Occipital lobe (tissue), 2 donors: Measurements from ENCODE around the gene CD160. TPM values are rescaled to one million over a fixed set of nuclear protein-coding genes. Genes with fewer than 3 reads are reported as not detected.
"Not testable (repeated sequence)": the region's sequence is repeated elsewhere in the genome, so short reads cannot be mapped to it uniquely, and the experiment has no call there.

Experiments used
- DNase-seq: peaks from one replicate; lab custom pipeline; 2025; lab: John Stamatoyannopoulos, UW
- total RNA-seq: library from RNA; depleted of rRNA; stranded (reverse); fragments of >200 nt; gene quantifications from one replicate; pipeline ENCODE4 v1.2.3, GENCODE V29; 2014

The CD160 gene, protein sequence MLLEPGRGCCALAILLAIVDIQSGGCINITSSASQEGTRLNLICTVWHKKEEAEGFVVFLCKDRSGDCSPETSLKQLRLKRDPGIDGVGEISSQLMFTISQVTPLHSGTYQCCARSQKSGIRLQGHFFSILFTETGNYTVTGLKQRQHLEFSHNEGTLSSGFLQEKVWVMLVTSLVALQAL
- total RNA-seq: 0.16 TPM

DNA sequence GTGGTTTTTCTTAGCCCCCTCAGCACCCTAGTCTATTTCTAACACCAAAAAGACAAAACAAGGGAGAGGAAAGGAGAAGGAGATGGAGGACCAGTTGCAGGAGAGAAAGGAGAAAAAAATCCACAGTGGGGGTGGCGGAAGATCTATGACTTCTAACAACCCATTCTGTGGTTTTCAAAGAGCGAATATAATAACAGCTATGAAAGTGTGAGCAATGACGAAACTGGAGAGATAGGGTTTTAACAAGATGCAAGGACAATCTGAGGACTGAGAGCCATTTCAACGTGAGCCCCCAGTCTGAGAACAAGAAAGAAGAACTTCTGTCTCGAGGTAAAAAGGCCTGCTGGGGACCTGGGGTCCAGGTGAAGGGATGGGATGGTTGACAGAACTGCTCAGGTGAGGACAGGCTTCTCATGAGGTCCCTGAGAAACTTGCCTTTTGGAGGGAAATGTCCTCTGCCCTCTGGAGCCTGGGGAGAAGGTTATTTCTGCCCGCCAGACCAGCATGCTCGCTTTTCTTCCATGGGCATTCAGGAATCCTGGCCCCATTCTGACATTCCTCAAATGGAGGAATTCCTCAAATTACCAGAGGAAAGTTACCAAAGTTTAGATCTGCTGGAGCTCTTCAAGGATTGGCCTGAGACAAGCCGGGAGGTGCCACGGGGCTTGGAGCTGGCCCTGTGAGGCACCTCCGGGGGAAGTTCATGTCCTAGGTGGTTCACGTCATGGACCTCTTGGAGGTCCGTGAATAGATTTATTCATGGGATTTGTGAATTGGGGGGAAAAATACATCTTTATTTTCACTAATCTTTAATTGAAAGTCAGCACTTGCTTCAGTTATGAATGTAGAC lies at the start of gene CD160:
TSS of gene CD160 (plus strand) at position 270 of the 850 bp plus-strand sequence. CDS start 8,829 bp downstream, outside the sequence.
- DNase-seq: no peak

GRCh38 chr1:145670995-145671745 lies 48.1 kb upstream of the CD160 start:
- DNase-seq: not testable (repeated sequence)

GRCh38 chr1:145673217-145673616 lies 46.1 kb upstream of the CD160 start:
- DNase-seq: not testable (repeated sequence)

- not testable (repeated sequence) for DNase-seq
Observed at GRCh38 chr1:145684858-145685257, 34.4 kb upstream of the CD160 start.

- not testable (repeated sequence) for DNase-seq
Observed at GRCh38 chr1:145686078-145686477, 33.2 kb upstream of the CD160 start.

DNA sequence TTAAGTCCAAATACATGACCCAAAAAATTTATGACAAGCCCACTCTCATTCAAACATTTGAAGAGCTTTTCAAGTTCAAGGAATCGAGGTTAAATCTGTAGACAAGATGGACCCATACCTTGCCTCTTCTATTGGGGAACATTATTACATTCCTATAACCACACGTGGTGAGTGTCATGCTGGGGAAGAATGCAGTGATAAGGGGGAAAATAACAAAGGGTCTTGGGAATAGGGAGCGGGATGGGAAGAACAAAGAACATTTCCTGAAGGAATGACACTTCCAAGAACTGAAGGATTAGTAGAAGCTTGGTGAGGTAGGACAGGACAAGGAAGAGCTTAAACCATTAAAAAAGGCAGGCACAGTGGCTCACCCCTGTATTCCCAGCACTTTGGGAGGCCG lies 31.0 kb upstream of the CD160 start:
- no peak for DNase-seq

DNA sequence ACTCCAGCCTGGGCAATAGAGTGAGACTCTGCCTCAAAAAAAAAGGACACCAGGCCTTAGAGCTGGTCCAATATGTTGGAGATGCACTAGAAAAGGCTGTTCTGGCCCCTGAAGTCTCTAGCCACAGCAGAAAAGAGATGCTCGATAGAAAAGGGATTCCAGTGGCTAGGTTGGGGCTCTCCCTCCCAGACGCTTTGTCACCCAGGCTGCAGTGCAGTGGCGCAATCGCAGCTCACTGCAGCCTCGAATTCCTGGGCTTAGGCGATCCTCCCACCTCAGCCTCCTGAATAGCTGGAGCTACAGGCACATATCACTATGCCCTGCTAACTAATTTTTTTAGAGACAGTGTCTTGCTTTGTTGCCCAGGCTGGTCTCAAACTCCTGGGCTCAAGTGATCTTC lies 30.4 kb upstream of the CD160 start:
- no peak for DNase-seq

GRCh38 chr1:145689922-145690321 lies 29.4 kb upstream of the CD160 start:
- DNase-seq: no peak

GRCh38 chr1:145690587-145691558 lies 28.4 kb upstream of the CD160 start:
- DNase-seq: no peak

- no peak for DNase-seq
Observed at GRCh38 chr1:145692785-145693443, 26.4 kb upstream of the CD160 start.

DNA sequence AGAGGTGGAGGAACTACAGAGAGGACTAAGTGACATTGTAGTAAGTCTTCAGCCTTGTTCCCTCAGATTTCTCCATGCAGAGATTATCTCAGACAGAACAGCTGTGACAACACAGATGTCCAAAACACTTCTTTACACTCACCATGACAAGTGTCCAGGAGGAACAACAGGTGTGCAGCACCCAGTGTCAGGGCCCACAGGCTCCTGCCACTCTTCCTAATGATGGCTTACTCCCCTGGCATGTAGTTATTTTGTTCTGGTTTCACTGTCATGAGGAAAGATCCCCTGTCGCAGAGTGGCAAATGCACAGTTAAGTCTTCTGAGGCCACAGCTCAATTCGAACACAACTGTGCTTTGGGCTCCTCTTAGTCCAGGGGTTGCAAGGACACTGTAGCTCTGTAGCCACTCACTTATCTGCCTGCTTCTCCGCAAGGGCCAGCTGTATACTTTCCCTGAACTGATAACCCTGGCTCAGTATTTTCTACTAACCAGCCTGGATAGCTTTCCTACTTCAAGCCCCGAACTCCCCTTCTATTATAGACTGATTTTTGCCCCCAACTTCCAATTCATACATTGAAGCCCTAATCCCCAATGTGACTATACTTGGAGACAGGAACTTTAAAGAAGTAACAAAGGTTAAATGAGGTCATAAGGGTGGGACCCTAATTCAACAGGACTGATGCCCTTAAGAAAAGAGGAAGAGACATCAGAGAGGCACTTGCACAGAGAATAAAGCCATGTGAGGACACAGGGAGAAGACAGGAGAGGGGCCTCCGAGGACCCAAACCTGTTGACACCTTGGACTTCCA lies 23.3 kb upstream of the CD160 start:
- DNase-seq: no peak

DNA sequence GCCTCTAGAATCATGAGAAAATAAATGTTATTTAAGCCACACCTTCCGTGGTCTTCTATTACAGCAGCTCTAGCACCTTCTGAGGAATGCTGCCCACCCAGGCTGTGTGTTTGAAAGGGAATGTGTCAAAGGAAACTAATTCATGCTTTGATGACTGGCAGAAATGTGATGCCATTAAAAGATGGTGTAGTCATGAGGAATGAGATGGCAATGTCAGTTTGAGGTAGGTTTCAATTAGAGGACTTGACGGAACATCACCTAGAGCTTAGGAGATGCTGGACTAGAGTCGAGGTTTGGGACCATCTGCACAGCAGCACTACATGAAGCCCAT lies 22.7 kb upstream of the CD160 start:
- no peak for DNase-seq

- DNase-seq: no peak
Observed at GRCh38 chr1:145701306-145701862, 17.9 kb upstream of the CD160 start.

- DNase-seq: no peak
Observed at GRCh38 chr1:145702052-145702451, 17.2 kb upstream of the CD160 start.

DNA sequence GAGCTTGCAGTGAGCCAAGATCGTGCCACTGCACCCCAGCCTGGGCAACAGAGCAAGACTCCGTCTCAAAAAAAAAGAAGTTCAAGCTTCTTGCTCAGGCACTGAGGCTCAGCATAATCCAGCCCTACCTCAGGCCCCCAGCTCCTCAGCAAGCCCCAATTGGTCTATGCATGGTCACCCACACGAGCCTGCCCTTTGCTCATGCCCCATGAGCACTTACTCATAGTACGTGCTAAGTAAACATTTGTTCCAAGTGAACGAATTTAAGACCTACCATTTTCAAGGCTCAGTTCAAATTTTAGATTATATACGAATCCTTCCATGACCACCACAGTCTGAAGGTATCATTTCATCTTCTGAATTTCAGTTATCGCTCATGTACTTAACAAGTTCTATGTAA lies 16.5 kb upstream of the CD160 start:
- no peak for DNase-seq

DNA sequence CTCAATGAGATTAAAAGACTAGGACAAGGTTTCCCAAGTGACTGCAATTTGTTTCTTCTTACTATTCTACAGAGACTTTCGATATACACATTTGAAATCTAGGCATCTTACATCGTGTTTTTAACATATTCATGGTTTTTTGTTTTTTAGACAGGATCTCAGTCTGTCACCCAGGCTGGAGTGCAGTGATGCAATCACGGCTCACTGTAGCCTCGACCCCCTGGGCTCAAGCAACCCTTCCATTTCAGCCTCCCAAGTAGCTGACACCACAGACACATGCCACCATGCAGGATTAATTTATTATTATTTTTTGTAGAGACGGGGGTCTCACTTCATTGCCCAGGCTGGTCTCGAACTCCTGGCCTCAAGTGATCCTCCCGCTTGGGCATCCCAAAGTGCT lies 13.7 kb upstream of the CD160 start:
- no peak for DNase-seq

- DNase-seq: no peak
Observed at GRCh38 chr1:145706086-145706664, 13.1 kb upstream of the CD160 start.

- no peak for DNase-seq
Observed at GRCh38 chr1:145707183-145707867, 12.0 kb upstream of the CD160 start, which contains the start of gene PDZK1. TSS of gene PDZK1 (minus strand) at chr1:145707368. CDS start at chr1:145688021, 19,347 bp downstream.
